HG03469 (cell line): ENCODE measurements around the gene SCN5A.

Experiments
- ATAC-seq: cut with Tn5 transposase; IDR thresholded peaks from one replicate; pipeline ENCODE4 v1.9.1; 2021; ENCODE audit warnings: mild to moderate bottlenecking, moderate library complexity, moderate number of reproducible peaks; ENCODE audit not compliant: unreplicated experiment

Gene SCN5A

GRCh38 chr3:38545983-38546382, 103.5 kb downstream of the SCN5A start:
- no peak for ATAC-seq

- ATAC-seq, result no peak
Observed at GRCh38 chr3:38545550-38545949, 103.9 kb downstream of the SCN5A start.

GRCh38 chr3:38544926-38545325, 104.6 kb downstream of the SCN5A start:
- no peak for ATAC-seq

- ATAC-seq, result no peak
Observed at GRCh38 chr3:38543586-38543985, 105.9 kb downstream of the SCN5A start.

GRCh38 chr3:38542401-38543298, 106.8 kb downstream of the SCN5A start:
- ATAC-seq, result no peak

- ATAC-seq, result no peak
Observed at GRCh38 chr3:38541806-38542205, 107.7 kb downstream of the SCN5A start.

- ATAC-seq, result no peak
Observed at GRCh38 chr3:38538773-38539353, 110.6 kb downstream of the SCN5A start.

GRCh38 chr3:38536671-38537070, 112.8 kb downstream of the SCN5A start:
- no peak for ATAC-seq

- ATAC-seq, result no peak
Observed at GRCh38 chr3:38534604-38535003, 114.9 kb downstream of the SCN5A start.

GRCh38 chr3:38534180-38534579, 115.3 kb downstream of the SCN5A start:
- ATAC-seq, result no peak

- ATAC-seq, result no peak
Observed at GRCh38 chr3:38533285-38533976, 116.1 kb downstream of the SCN5A start.

GRCh38 chr3:38532529-38532928, 117.0 kb downstream of the SCN5A start:
- ATAC-seq, result no peak

- ATAC-seq, result no peak
Observed at GRCh38 chr3:38528457-38528856, 121.0 kb downstream of the SCN5A start.

GRCh38 chr3:38526792-38527191, 122.7 kb downstream of the SCN5A start:
- ATAC-seq, result no peak

GRCh38 chr3:38524141-38524739, 125.2 kb downstream of the SCN5A start:
- no peak for ATAC-seq

GRCh38 chr3:38522002-38522401, 127.5 kb downstream of the SCN5A start:
- no peak for ATAC-seq

- no peak for ATAC-seq
Observed at GRCh38 chr3:38521391-38521987, 128.0 kb downstream of the SCN5A start.

- ATAC-seq, result no peak
Observed at GRCh38 chr3:38519651-38520050, 129.8 kb downstream of the SCN5A start.

GRCh38 chr3:38519000-38519399, 130.5 kb downstream of the SCN5A start:
- no peak for ATAC-seq

GRCh38 chr3:38516669-38517068, 132.8 kb downstream of the SCN5A start:
- no peak for ATAC-seq

GRCh38 chr3:38515367-38515766, 134.1 kb downstream of the SCN5A start:
- no peak for ATAC-seq
